ENCODE results near the gene PARP12. TPM values are rescaled to one million over a fixed set of nuclear protein-coding genes. Genes with fewer than 3 reads are reported as not detected.
"Not testable (repeated sequence)": the region's sequence is repeated elsewhere in the genome, so short reads cannot be mapped to it uniquely, and the experiment has no call there.

The PARP12 gene
- 100 TPM for total RNA-seq
- long read RNA-seq, transcript PARP12-201 (12 exons, 3,796 nt): major isoform, 76 of 165 reads
- long read RNA-seq, transcript PARP12-207 (10 exons, 2,574 nt): minor isoform, 5 of 165 reads
- long read RNA-seq, partial matches to known transcripts: 9 of 165 reads
- long read RNA-seq, other reads (novel, unspliced or antisense): 74 of 165 reads

GRCh38 chr7:140062528-140063299 lies at the start of gene PARP12:
Gene PARP12 (minus strand): TSS chr7:140062951. CDS start chr7:140062847, 104 bp downstream.
- no peaks in the 10 kb centered on the region for H3K27me3 ChIP-seq
- ATAC-seq (peak; percentile 95), DNase-seq (peak; percentile 98)
- intact Hi-C loops (cut with DNase I): no loop called here
- H3K27ac ChIP-seq: peak within 1 kb of the TSS; percentile 96
- H3K4me1 ChIP-seq: peaks cover 42% of the 10 kb centered on the region
- H3K36me3 ChIP-seq: no peaks in the 10 kb centered on the region
- peak within 1 kb of the TSS; percentile 82 for H3K4me3 ChIP-seq
- no peaks in the 10 kb centered on the region for H3K9me3 ChIP-seq
- no peak for TF ChIP-seq CTCF (IDR thresholded peaks at IDR 0.05)

- H3K27ac ChIP-seq; H3K9me3 ChIP-seq; ATAC-seq; DNase-seq; intact Hi-C loops (cut with DNase I); H3K27me3 ChIP-seq; H3K4me3 ChIP-seq; H3K4me1 ChIP-seq: not testable (repeated sequence)
- H3K36me3 ChIP-seq: peaks cover 46% of the 10 kb centered on the region
These were observed 46.0 kb upstream of the PARP12 start for GRCh38 chr7:140108777-140109176.

GRCh38 chr7:140096459-140096858 lies 33.7 kb upstream of the PARP12 start:
- no peak for DNase-seq
- Histone ChIP-seq H3K27ac (no peak overlapping the region), H3K36me3 (peaks cover 96% of the 10 kb centered on the region)

GRCh38 chr7:140093375-140093774 lies 30.6 kb upstream of the PARP12 start:
- no peak overlapping the region for H3K27ac ChIP-seq
- no peak for TF ChIP-seq CTCF (IDR thresholded peaks at IDR 0.05)
- intact Hi-C loops (cut with DNase I): no loop called here
- H3K4me3 ChIP-seq: no peak overlapping the region
- no peak for ATAC-seq
- no peak for DNase-seq
- H3K4me1 ChIP-seq: no peaks in the 10 kb centered on the region
- peaks cover 90% of the 10 kb centered on the region for H3K36me3 ChIP-seq
- no peaks in the 10 kb centered on the region for H3K9me3 ChIP-seq
- no peaks in the 10 kb centered on the region for H3K27me3 ChIP-seq

More at GRCh38 chr7:140096459-140096858, 33.7 kb upstream of the PARP12 start:
- no peaks in the 10 kb centered on the region for H3K9me3 ChIP-seq
- no peak overlapping the region for H3K4me3 ChIP-seq
- no peaks in the 10 kb centered on the region for H3K4me1 ChIP-seq
- no peaks in the 10 kb centered on the region for H3K27me3 ChIP-seq
- intact Hi-C loops (cut with DNase I): no loop called here
- TF ChIP-seq CTCF (IDR thresholded peaks at IDR 0.05): no peak
- ATAC-seq: no peak

GRCh38 chr7:140085447-140085846 lies 22.7 kb upstream of the PARP12 start:
- TF ChIP-seq CTCF (IDR thresholded peaks at IDR 0.05): no peak
- H3K36me3 ChIP-seq: peaks cover 18% of the 10 kb centered on the region
- no peaks in the 10 kb centered on the region for H3K4me1 ChIP-seq
- no peaks in the 10 kb centered on the region for H3K9me3 ChIP-seq
- ATAC-seq (no peak), DNase-seq (no peak)
- H3K27ac ChIP-seq: no peak overlapping the region
- H3K4me3 ChIP-seq: no peak overlapping the region
- H3K27me3 ChIP-seq: no peaks in the 10 kb centered on the region
- intact Hi-C loops (cut with DNase I): no loop called here

GRCh38 chr7:140084972-140085371 lies 22.2 kb upstream of the PARP12 start:
- DNase-seq (no peak), ATAC-seq (peak; percentile 34)
- Histone ChIP-seq H3K4me1 (no peaks in the 10 kb centered on the region), H3K9me3 (no peaks in the 10 kb centered on the region), H3K27me3 (no peaks in the 10 kb centered on the region), H3K27ac (no peak overlapping the region), H3K36me3 (peaks cover 13% of the 10 kb centered on the region), H3K4me3 (no peak overlapping the region)
- intact Hi-C loops (cut with DNase I): no loop called here
- no peak for TF ChIP-seq CTCF (IDR thresholded peaks at IDR 0.05)
